Measurements from ENCODE around the gene WFDC10A.
"Not testable (repeated sequence)": the region's sequence is repeated elsewhere in the genome, so short reads cannot be mapped to it uniquely, and the experiment has no call there.

The WFDC10A gene

GRCh38 chr20:45629496-45630100 lies at the start of gene WFDC10A:
TSS of gene WFDC10A (plus strand) at chr20:45629739. CDS start at chr20:45629814, 75 bp downstream.
- DNase-seq = no peak

GRCh38 chr20:45581702-45582101 lies 47.8 kb upstream of the WFDC10A start:
- DNase-seq = no peak

- DNase-seq = no peak
Measured at GRCh38 chr20:45583502-45583901, 46.0 kb upstream of the WFDC10A start.

- not testable (repeated sequence) for DNase-seq
Measured at GRCh38 chr20:45584294-45584693, 45.2 kb upstream of the WFDC10A start.

- DNase-seq = not testable (repeated sequence)
Measured at GRCh38 chr20:45585986-45586385, 43.6 kb upstream of the WFDC10A start.

GRCh38 chr20:45588800-45589199 lies 40.7 kb upstream of the WFDC10A start:
- DNase-seq = no peak

- no peak for DNase-seq
Measured at GRCh38 chr20:45589725-45590124, 39.8 kb upstream of the WFDC10A start.

- no peak for DNase-seq
Measured at GRCh38 chr20:45592574-45593189, 36.9 kb upstream of the WFDC10A start.

GRCh38 chr20:45593498-45593897 lies 36.0 kb upstream of the WFDC10A start:
- DNase-seq = no peak

GRCh38 chr20:45595235-45595634 lies 34.3 kb upstream of the WFDC10A start:
- no peak for DNase-seq

GRCh38 chr20:45607810-45608209 lies 21.7 kb upstream of the WFDC10A start:
- no peak for DNase-seq

GRCh38 chr20:45611054-45611453 lies 18.5 kb upstream of the WFDC10A start:
- no peak for DNase-seq

GRCh38 chr20:45612314-45612713 lies 17.2 kb upstream of the WFDC10A start:
- DNase-seq = no peak

- DNase-seq = no peak
Measured at GRCh38 chr20:45617591-45617990, 11.9 kb upstream of the WFDC10A start.

- DNase-seq = no peak
Measured at GRCh38 chr20:45621593-45621992, 7.9 kb upstream of the WFDC10A start.

- DNase-seq = no peak
Measured at GRCh38 chr20:45626540-45626939, 3.0 kb upstream of the WFDC10A start.

GRCh38 chr20:45630371-45630770 lies 832 bp downstream of the WFDC10A start:
- DNase-seq = no peak

GRCh38 chr20:45631184-45631583 lies 1.6 kb downstream of the WFDC10A start, which contains the start of gene WFDC9:
TSS of gene WFDC9 (minus strand) at chr20:45631284. CDS start at chr20:45610181, 21,103 bp downstream.
- DNase-seq = no peak

- no peak for DNase-seq
Measured at GRCh38 chr20:45636513-45636912, 7.0 kb downstream of the WFDC10A start.

GRCh38 chr20:45639687-45640086 lies 10.1 kb downstream of the WFDC10A start:
- no peak for DNase-seq

- not testable (repeated sequence) for DNase-seq
Measured at GRCh38 chr20:45641076-45641475, 11.5 kb downstream of the WFDC10A start.

- DNase-seq = not testable (repeated sequence)
Measured at GRCh38 chr20:45645869-45646268, 16.3 kb downstream of the WFDC10A start.

- no peak for DNase-seq
Measured at GRCh38 chr20:45646875-45647274, 17.3 kb downstream of the WFDC10A start.

- no peak for DNase-seq
Measured at GRCh38 chr20:45647441-45648050, 18.0 kb downstream of the WFDC10A start.

Data from NCI-H748 treated with DMSO at 0.1 percent for 48 hours (cell line).